NCI-H128 (cell line): ENCODE results near the gene EFCAB14.
A peak's percentile ranks its signal among the peaks of the same experiment; 100 is the strongest.
"Not testable (repeated sequence)": the region's sequence is repeated elsewhere in the genome, so short reads cannot be mapped to it uniquely, and the experiment has no call there.

Experiments
- DNase-seq: peaks from one replicate; lab custom pipeline; 2025; ENCODE audit not compliant: unreplicated experiment; lab: John Stamatoyannopoulos, UW

The EFCAB14 gene

DNA sequence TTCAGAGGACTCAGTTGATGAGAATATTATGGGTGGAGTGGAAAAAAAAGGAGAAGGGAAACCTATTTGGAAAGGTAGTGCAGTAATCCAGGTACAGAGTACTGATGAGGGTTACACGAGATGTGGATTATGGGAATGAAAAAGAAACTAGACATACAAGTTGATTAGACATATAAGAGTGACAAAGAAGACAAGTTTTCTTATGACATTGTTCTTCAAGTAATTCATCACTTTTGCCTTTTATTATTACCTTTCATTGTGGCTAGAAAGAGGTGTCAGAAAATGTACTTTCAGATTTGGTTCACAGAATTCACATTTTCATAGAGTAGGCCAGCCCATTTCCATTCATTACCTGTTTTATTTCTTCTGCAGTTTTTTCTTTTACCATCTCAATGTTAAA is 61.1 kb downstream of the EFCAB14 start:
- no peak for DNase-seq

DNA sequence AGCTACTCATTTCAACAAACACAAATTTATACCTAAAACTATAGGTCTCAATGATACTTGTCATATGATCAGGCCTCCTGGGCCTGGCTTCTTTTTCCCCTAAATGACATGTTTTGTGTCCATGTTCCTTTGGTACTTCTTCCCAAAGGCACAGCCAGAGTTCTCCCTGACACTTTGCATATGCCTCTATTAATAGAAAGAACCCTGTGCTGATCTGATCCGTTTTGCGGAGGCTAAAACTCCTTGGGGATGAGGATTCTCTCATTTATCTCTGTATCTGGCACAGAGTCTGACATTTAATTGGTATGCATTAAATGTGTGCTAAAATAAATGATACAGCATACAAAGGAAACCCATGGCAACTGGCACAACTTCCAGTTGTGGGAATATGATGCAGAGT is 62.3 kb downstream of the EFCAB14 start:
- no peak for DNase-seq

DNA sequence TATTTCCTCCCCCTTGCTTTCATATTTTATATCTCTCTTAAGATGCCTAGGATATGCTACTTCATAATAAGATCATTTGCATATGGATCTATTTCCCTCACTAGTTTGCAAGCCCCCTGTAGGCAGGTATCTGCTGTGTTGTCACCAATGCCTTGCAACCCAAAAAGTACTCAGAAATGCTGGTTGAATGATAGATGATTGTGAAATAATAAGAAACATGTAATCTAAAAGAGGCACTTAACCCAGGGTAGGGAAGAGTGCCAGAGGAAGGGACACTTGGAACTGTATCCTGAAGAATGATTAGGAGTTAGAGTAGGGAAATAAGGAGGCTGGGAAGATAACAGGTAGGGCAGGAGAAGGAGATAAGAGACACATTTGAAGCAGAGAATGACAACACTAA is 63.1 kb downstream of the EFCAB14 start:
- no peak for DNase-seq

DNA sequence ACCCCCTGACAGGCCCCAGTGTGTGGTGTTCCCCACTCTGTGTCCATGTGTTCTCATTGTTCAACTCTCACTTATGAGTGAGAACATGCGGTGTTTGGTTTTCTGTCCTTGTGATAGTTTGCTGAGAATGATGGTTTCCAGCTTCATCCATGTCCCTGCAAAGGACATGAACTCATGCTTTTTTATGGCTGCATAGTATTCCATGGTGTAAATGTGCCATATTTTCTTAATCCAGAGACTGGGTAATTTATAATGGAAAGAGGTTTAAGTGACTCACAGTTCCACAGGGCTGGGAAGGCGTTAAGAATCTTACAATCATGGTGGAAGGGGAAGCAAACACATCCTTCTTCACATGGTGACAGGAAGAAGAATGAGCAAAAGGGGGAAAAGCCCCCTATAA is 64.2 kb downstream of the EFCAB14 start:
- not testable (repeated sequence) for DNase-seq

DNA sequence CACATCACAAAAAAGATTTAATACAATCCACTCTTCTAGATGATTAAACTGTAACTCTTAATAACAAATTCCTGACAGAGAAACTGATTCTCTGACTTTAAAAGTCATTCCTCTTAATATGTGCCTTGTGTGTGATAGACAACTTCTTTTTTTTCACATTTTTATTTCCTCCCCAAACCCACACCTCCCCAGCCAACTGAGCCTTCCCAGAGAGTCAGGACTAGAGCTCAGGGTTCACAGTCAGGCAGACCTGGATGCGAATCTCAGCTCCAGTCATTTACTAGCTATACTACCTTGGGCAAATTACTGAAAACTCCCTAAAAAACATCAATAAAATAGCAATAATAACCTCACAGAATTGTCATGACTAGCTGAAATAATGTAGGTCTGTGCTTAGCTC is 64.9 kb downstream of the EFCAB14 start:
- no peak for DNase-seq

DNA sequence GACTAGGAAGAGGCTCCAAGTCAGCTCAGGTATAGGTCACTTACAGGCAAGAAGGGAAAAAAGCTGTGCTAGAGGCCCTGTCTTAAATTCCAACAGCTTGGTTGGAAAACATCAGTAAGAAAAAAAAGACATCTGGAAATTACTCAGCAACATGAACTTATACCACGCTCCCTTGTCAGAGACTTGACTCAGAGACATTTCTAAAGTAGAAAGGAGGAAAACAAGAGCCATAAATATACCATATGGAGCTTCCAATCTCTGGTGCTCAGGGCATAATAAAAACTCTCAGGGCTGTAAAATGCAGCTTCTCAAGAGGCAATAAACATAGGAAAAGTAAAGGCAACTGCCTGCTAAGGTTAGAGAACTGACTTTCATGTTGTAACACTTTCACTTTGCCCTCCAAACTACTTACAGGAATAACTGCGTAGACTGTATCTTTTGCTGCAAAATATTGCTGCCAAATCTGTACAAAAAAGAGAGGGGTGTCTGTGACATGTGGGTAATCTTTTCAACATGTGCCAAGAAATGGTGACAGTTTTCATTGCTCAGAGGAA is 65.4 kb downstream of the EFCAB14 start:
- DNase-seq = no peak

DNA sequence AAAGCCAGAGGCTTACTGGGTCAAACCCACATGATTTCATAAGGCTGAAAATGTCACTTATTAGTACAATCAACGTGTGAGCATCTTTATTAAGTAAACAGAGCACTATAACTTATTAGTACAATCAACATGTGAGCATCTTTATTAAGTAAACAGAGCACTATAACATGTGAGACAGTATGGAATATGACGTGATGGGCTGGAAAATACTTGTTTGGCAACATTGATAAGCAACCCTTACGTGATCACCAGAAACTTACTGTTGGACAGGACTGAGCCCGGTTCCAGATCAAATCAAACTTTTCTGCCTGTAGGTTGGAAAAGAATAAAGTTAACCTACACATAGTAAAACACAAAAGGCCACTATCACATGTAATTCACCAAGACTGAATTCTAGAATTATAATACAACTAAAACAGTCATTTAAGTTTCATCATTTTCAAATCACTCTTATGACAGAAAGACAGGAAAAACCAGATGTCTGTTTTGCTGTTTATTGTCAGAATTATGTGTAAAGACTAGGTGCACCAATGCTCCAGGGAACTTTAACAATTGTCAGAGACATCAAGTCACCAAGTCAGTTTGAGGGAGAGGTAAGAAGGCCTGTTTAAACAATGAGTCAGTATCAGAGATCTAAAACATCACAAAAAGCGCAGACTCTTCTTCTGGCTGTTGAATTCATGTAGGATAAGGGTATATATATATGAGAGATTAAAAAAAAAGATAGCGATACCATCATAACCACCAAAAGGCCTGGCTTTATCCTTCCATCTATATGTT is 66.4 kb downstream of the EFCAB14 start:
- DNase-seq = no peak

DNA sequence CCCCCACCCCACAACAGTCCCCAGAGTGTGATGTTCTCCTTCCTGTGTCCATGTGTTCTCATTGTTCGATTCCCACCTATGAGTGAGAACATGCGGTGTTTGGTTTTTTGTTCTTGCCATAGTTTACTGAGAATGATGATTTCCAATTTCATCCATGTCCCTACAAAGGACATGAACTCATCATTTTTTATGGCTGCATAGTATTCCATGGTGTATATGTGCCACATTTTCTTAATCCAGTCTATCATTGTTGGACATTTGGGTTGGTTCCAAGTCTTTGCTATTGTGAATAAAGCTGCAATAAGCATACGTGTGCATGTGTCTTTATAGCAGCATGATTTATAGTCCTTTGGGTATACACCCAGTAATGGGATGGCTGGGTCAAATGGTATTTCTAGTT is 67.8 kb downstream of the EFCAB14 start:
- DNase-seq = not testable (repeated sequence)

DNA sequence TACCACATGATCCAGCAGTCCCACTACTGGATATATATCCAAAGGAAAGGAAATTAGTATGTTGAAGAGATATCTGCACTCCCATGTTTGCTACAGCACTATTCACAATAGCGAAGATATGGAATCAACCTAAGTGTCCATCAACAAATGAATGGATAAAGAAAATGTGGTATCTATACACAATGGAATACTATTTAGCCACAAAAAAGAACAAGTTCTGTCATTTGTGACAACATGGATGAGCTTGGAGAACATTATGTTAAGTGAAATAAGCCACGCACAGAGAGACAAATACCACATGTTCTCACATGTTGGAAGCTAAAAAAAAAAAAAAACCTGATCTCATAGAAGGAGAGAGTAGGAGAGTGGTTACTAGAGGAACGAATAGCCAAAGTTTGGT is 68.4 kb downstream of the EFCAB14 start:
- no peak for DNase-seq

DNA sequence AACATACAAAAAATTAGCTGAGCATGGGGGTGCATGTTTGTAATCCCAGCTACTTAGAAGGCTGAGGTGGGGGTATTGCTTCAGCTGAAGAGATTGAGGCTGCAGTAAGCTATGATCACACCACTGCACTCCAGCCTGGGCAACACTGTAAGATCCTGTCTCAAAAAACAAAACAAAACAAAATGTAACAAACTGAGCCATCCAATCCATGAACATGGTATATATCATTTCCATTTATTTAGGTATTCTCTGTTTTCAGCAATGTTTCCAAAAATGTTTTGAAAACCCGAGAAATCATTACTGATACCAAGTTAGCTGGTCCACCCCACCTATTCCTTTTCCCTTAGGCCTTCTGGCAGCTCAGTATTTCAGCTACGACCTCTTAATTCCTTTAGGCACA is 69.2 kb downstream of the EFCAB14 start:
- no peak for DNase-seq

DNA sequence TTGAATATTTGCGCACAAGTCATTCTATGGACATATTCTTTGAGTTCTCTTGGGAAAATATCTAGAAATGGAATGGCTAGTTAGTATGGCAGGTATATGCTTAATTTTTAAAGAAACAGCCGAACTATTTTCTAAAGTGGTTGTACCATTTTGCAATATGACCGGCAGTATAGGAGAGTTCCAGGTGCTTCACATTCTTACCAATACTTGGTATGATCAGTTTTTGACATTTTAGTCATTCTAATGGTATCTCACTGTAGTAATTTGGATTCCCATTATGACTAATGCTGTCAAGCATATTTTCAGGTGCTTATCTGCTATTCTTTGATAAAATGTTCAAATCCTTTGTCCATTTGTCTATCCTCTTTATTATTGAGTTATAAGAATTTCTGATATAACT is 71.3 kb downstream of the EFCAB14 start:
- no peak for DNase-seq

DNA sequence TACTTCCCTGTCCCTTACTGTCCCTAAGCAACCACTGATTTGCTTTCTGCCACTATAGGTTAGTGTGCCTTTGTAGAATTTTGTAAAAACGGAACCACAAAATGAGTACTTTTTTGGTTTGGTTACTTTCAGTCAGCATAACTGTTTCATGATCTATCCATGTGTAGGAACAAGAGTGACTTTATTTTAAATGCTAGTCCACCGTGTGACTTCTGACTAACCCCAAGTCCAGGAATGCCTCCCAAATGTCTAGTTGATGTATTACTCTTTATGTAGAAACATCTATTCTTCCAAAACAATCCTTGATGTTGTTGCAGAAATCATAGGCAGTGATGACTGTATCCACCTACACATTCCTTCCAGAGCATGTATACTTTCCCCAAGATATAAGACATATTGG is 72.1 kb downstream of the EFCAB14 start:
- DNase-seq = no peak

DNA sequence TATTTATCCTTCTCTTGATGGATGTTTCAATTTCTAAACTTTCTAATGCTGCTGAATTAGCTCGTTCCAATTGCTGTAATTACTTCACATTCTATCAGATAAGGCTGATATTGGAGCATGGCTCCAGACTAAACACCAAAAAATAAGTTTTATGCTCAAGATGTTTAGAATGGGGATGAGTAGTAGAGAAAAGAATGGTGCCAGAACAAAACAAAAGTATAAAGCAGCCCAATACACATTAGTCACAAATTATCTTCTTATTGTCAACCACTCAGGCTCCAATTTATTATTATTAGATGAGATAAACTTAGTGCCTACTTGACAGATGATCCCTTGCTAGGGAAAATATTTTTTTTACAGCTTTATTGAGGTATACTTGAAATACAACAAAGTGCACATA is 72.6 kb downstream of the EFCAB14 start:
- DNase-seq = no peak

DNA sequence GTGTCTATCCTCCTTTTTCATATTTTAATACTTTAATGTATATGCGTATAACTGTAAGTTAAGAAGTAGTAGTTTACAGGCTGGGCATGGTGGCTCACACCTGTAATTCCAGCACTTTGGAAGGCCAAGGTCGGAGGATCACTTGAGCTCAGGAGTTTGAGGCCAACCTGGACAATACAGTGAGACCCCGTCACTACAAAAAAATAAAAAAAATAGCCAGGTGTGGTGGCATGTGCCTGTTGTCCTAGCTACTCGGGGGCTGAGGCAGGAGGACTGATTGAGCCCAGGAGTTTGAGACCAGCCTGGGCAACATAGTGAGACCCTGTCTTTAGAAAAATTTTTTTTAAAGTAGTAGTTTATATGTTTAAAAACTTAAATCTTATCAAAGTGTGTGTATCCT is 73.1 kb downstream of the EFCAB14 start:
- DNase-seq = no peak

DNA sequence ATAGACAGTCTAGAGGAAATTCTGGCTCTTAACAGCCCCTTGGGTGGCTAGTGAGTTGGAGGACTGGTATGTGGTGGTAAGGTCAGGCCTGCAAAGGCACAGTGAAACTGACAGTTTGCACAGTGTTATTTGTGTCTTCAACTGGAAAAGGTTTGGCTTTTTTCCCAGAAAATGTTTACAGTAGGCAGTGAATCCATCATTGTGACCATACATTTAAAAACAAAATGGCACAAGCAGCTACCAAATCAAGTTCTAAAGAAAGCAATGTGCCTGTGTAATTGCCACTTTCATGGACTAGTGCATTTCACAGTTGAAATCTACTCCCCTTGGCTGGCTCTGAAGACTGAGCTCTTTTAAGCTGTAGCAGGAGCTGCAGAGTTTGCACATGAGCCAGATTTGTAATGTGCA is 75.5 kb downstream of the EFCAB14 start:
- DNase-seq = peak; percentile 56

DNA sequence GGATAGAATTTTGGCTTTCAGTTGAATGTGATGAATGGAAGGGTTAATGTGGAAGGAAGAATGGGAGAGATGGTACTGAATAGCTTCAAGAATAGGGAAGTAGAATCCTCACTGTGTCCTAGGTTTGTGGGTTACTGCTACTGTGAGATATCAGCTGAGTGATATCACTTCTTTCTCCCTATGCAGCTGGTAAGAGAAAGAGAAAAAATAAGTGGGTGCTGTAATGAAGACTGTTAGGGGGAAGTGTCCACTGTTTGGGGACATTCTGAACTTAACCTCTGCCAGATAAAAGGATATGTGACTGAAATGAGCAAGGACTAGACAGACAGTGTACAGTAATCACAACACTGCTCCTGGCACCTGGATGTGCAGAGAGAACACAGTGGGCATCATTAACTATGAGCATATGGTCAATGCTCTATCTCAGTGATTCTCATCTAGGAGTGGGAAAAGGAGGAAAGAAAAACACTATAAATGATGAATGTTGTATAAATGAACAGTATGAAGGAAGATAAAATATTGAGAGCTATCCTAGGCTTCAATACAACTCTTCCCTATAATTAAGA is 76.7 kb downstream of the EFCAB14 start:
- no peak for DNase-seq

DNA sequence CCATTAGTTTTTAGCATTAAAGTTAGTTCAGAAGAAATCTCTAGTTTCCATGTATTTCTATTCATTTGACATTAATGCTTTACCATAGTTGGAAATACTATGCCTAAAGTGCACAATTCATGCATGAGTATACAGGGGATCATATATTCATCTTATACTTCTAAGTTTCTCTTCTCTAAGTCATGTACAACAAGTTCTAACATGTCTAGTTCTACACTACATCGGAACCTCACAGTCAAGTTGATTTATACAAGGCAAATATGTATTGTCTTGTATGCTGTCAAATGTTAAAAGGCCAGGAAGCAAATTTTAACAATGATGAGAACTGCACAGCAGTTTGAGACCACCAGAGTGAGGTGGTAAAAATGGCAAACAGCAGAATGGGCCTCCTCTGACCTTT is 79.4 kb downstream of the EFCAB14 start:
- no peak for DNase-seq

DNA sequence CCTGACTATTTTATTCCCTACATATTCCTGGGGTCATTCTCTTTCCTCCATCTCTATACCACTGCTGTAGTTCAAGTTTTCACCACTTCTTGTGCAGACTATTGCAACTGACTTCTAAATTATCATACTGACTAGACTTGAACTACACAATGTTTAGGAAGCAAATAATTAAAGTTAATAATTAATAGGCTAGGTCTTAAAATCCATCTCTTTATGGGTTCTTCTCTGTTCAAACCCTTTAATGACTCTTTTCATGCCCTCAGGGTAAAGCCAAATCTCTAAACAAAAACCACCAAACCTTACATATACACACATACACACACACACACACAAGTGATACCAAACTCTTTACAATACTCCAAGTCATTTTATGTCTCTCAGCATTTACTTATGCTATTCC is 80.0 kb downstream of the EFCAB14 start:
- no peak for DNase-seq

DNA sequence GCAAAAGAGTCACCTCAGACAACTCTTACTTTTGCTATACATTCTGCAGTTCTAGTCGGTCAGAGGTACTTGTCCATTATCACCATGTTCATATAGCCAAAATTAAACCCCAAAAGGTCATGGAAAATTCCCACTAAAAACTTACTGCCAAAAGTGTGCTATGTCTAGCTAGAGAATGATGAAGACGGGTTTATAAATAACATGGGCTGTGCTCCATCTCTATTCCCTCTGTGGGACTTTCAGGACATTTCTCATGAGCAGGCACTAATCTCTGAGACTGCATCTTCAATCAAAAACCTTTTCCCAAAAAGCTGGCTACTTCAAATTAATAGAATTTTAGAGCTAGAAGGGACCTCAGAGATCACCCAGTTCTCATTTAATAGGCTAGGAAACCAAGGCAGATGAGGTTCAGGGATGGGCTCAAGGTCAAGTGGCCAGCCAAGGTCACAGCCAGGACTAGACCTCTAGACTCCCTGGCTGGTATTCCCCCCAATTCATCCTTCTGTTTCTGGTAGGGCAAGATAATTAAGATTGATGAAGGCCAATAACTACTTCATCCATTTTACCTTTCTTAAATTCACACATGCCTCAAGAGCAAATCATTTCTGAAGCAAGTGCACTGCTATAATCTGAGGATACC is 81.3 kb downstream of the EFCAB14 start:
- DNase-seq = no peak

DNA sequence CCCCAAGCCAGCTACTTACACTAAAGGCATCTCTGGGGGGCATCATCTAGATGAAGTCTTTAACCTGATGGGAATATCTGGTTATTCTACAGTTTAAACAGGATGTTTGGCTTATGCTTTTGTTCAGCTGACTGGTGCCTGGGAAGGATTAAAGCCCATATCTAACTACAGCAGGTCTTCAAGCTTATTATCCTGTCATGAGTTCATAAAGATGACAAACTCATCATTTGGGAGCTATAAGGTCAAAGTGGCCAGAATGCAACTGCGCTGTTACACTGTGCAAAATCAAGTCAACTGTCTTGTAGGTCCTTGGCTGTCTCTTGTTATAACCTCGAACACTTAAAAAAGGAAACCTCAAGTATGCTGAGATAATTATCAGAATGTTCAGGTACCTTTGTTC is 83.7 kb downstream of the EFCAB14 start:
- DNase-seq = no peak

DNA sequence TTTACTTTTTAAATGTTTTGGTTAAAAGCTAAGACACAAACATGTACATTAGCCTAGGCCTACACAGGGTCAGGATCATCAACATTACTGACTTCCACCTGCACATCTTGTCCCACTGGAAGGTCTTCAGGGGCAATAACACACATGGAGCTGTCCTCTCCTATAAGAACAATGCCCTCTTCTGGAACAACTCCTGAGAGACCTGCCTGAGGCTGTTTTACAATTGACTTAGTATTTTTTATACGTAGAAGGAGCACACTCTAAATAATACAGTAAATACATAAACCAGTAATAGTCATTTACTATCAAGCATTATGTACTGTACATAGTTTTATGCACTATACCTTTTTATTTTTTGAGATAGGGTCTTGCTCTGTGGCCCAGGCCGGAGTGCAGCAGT is 88.2 kb downstream of the EFCAB14 start:
- DNase-seq = no peak
